Stimulated activated CD8-positive, alpha-beta memory T cell treated with anti-CD3 and anti-CD28 coated beads, Interleukin-12 subunit alpha, Interleukin-12 subunit beta, amount 100 ng/mL, for 24 hours (primary cell): Measurements from ENCODE around the gene MED31.
"Not testable (repeated sequence)": the region's sequence is repeated elsewhere in the genome, so short reads cannot be mapped to it uniquely, and the experiment has no call there.

ENCODE experiments used
- DNase-seq: peaks from one replicate; pipeline ENCODE4 v3.0.0-alpha.2; 2020; ENCODE audit errors: extremely low read depth

Gene MED31

DNA sequence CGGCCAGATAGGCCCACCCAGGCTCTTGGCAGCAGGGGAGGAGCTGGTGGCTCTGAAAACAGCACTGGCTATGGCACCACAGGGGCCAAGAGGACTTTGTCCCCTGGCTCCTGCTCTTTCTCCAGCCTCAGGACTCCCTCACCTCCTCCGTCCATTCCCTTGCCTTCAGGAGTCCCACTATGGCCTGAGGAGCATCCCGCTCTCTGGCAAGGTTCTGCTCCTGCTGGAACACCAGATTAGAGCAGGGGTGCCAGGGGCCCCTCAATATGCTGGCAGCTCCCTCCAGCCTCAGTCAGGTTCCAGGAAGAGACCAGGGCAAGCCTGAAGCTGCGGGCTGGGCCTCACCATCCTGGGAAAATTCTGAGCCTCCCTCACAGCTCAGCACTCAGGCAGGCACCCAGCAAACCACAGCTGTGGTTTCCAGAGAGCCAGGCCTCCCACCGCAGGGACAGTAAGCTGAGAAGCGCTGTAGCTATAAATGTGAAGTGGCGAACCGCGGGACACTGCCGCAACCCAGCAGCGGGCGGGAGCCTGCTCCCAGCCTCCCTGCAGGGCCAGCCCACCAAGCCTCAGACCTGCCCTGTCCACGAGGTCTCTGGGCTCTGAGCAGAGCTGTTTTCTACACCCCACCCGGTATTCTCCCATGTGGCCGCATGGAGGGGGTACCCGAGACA, 25.9 kb upstream of the MED31 start:
- no peak for DNase-seq

DNA sequence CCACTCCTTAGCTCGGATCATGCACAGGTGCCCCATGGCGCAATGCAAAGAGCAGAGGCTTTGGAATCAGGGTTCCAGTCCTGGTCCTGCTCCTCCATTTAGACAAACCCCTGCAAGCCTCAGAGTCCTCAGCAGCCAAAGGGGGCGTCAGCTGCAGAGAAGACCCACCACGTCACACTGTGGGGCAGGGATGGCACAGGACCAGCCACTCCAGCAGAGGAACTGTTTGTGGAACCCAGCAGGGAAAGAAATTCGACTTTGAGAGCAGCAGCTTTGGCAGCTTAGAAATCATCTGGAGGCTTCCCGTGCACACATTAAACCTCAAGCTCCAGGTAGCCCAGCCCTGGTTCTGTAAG, 25.4 kb upstream of the MED31 start:
- no peak for DNase-seq

DNA sequence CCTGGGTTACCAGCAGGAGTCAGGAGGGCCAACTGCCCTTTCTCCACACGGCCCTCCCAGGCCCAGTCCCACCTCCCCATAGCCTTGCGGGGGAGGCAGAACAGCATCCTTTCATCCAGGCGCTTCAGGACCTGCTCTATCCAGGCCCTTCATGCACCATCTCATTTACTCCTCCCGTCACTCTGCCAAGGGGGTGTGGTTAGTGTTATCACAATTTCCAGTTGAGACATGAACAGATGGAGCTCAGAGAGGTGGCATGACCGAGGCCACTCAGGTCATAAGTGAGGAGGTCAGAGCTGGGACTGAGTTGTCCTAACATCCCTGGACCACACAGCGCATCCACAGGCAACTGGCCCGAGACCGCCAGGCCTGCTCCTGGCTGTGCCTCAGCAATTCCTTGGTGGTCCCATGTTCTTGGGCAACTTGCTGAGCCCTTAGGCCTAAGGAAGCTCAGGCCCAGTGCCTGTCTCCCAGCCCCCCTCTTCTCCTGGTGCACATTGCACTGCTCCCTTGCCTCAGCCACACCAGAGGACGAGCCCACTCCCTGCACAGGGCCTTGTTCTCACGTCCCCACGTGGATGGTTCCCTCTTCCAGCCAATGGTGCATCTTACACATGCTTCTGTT, 23.9 kb upstream of the MED31 start:
- DNase-seq = no peak

DNA sequence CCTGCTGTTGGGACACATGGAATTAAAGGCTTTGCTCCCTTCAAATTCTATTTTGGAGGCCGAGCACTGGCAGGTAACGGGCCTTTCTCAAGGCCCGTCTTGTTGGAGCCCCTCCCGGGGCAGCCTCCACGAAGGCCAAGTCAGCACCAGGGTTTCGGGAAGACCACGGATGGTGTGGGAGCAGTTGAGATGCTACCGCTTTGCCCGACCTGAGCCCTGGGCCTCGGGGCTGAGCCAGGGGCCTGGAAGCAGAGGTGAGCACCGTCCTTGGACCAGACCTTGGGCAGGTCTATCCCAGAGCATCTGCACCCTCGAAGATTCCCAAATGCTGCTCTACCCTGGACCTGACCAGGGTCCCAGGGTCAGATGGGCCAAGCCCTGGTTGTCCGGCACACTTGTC, 23.2 kb upstream of the MED31 start:
- DNase-seq = no peak

DNA sequence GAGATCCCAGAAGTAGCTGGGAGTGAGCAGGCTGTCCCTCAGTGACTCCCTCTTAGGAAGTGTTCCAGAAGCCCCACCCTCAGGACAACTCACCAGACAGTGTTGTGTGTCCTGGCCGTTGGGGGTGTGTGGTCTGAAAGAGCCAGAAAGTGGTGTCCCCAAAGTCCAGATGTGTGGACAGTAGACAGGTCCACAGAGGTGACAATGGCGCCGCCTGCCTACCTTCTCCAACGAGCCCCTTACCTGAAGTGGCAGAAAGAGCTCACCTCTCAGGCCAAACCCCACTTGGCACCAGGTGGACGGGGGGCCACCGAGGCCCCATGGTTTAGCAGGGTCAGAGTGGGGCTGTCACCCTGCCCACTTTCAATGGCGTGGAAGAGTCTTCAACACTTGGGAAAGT, 20.0 kb upstream of the MED31 start:
- no peak for DNase-seq

DNA sequence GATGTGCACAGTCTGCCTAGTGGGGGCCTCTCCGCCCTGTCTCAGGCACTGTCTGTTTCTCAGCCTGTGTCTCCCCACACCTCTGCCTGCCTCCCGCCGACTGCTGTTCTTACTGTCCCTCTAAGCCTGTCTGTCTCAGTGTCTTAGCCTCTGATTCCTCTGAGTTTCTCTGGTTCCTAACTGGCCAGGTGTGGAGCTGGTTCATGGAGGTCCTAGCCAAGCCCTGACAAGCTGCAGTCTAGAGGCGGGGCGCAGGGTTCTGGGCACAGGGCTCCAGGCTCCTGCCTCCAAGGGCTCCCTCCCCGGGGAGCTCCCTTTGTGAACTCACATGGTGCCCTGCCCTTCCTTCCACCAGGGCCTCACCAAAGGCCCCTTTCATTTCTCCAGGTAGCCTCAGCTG, 19.6 kb upstream of the MED31 start:
- DNase-seq = no peak

DNA sequence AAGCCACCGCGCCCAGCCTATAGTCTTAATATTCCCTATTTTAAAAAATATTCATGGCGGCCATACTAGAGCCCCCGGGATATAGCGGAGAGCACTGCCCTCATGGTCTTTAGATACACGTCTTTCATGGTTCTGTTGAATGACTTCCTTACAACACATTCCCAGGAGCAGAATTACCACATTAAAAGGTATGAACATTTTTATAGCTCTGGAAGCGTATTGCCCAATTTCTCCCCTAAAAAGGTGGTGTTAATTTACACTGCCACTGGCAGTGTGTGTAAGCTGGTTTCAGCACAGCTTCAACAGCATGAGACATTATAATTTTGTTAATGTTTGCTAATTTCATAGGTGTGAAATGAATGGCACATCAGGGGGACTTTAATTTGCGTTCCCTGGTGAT, 19.2 kb upstream of the MED31 start:
- DNase-seq = no peak

DNA sequence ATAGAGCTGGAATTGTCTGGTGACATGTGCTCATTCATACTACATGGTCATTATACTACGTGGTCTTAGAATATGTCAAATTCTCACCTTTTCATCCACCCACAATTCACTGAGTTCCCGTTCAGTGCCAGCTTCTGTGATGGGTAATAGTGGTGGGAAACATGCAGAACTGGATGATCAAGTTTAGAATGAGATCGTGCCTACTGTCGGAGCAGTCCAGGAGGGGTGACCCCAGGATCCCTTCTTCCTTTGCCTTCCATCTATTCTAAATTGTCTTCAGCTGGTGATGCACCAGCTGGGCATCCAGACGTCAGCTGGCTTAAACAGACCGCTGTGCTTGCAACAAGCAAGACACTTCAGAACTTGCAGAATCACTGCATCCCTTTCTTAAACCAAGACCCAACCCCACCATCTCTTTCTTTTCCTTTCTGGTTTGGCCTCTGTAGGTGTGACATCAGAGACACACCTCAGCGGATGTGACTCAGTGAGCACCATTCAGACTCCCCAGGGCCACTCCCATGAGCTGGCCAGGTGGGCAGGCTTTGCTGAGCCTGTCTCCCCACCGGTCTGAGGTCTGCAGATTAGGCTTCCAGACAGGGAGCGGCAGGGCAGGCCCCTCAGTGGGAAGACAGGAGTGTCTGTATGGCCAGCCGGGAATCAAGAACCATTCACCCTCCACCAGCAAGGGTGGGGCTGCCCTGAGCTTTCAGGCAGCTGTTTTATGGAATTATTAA, 18.2 kb upstream of the MED31 start:
- DNase-seq = no peak

DNA sequence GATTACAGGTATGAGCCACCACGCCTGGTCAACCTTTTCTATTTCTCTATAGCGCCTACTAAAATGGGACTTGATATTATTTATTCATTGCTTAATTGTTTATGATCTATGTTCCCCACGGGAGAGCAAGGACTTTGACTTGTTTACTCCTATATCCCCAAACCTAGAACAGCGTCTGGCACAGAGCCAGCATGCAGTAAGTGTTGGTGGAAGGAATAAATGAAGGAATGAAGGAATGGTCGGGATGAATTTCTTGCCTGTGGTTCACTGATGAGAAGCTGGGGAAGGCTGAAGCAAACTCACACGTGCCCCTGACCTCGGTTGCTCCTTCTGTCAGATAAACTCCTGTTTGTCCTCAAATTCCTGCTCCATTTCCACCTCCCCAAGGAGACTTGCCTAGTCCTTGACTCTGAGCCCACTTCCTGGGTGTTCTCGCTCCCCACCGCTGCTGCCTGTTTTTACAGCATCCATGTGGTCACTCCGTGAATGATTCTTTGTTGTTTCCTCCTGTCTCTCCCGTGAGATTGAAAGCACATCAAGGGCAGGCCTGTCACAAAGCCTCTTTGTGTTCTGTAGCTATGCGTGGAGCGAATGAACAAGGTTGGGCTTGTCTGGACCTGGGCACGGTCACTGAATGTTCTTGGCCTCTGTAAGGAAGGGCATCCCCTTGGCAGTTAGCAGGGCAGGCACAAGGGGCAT, 17.5 kb upstream of the MED31 start:
- DNase-seq = no peak

DNA sequence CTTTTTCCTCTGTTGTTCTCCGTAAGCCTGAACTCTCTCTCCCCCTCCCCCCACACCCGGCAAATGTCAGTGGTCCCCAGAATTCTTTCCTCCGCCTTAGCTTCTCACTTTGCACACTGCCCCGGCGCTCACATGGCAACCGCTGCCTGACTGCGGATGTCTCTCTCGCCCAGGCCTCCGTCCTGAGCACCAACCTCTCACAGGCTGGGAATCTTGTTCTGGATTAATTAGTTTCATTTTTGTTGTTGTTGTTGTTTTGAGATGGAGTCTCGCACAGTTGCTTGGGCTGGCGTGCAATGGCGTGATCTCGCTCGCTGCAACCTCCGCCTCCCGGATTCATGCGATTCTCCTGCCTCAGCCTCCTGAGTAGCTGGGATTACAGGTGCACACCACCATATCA, 16.8 kb upstream of the MED31 start:
- no peak for DNase-seq

DNA sequence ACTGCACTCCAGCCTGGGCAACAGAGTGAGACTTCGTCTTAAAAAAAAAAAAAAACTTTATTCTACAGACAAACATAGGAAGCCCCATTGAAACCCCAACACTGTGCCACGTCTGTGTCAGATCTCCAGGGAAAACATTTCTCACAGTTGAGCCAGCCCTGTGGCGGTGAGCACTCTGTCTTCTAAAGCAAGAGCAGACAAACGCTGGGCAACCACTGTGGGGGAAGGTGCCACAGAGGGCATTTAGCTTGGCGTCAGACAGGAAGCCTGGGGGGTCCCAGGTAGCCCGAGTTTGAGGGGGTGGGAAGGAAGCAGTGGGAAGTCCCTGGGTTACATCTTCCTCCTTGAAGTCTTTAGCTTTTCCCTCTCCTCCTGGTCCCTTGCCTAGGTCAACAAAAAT, 16.1 kb upstream of the MED31 start:
- no peak for DNase-seq

DNA sequence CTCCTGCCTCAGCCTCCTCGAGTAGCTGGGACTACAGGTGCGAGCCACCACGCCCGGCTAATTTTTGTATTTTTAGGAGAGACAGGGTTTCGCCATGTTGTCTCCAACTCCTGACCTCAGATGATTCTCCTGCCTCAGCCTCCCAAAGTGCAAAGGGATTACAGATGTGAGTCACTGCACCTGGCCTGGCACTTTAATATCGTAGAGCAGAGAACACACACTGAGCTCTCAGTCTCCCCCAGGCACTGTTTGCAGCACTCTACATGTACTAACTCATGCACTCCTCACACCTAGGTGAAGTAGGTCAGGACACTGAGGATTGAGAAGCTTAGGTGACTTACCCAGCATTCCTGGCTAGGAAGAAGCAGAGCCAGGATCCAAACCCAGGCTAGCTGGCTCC, 15.2 kb upstream of the MED31 start:
- DNase-seq = no peak

DNA sequence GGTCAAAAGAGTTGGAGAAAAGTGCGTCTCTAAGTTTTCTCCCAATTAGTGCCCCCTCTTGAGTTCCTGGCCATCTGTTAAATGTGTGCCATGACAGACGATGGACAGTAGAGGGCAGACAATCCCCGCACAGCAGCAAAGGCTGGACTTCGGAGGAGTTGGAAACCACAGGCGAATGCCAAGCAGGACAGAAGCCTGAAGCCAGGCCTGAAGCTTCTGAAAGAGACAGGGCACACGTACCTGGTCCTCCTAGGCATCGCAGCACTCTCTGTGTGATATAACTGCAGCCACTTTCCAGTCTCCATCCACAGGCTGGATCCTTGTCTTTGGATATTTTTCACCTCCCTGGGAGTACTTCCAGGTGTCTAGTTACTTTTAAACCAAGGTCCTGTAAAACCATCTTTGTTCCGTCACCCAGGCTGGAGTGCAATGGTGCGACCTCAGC, 14.7 kb upstream of the MED31 start:
- no peak for DNase-seq

DNA sequence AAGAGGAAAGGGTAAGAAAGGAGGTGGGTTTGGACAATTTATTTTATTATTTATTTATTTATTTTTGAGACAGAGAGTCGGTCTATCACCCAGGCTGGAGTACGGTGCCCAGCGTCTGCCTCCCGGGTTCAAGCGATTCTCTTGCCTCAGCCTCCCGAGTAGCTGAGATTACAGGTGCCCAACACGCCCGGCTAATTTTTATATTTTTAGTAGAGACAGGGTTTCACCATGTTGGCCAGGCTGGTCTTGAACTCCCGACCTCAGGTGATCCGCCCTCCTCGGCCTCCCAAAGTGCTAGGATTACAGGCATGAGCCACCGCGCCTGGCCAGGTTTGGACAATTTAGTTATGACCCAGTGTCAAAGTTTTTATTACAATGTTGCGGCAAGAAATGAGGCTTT, 11.8 kb upstream of the MED31 start:
- not testable (repeated sequence) for DNase-seq

DNA sequence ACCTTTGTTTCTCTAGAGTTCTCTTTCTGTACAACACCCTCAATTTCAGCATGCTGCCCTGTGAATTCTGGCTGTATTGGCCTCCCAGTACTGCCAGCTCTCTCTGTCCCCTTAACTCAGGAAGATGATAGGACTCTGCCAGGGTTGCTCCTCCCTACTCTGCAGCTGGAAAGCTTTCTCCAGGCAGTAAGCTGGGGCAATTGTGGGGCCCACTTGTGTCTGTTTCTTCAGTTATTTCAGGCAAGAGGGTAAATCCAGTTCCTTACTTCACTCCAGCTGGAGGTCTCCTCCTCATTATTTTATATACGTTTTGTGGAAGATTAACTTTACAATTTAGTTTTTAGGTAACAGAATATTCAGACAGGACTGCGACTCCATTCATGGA, 10.1 kb upstream of the MED31 start:
- DNase-seq = no peak

DNA sequence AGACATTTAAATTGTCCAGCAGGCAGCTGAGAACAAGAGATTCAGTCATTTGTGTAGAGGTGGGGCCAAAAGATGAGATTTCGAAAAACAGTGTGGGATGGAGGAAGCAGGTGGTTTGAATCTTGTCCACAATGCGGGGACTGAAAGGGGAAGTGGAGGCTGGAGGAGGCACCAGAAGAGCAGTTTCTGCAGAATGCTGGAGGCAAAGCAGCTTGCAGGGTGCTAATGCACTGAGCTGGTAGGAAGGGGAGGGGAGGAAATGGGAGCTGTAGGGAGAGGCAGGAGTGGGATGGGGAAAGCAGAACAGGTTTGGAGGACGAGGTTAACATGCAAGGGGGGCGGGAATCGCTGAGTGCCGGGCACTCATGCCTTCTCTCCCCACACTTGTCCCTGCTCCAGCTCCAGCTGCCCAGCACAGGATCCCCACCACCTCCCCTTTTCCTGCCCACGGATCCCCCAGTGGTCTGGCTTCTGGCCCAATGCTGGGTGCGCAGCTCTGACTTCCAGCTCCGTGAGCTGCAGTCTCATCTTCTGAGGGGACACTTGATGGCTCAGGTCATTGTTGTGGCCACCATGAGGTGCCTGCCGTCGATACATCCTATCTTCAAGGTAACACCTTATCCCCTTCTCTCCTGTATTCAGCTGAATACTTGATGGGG, 9.5 kb upstream of the MED31 start:
- DNase-seq = no peak

DNA sequence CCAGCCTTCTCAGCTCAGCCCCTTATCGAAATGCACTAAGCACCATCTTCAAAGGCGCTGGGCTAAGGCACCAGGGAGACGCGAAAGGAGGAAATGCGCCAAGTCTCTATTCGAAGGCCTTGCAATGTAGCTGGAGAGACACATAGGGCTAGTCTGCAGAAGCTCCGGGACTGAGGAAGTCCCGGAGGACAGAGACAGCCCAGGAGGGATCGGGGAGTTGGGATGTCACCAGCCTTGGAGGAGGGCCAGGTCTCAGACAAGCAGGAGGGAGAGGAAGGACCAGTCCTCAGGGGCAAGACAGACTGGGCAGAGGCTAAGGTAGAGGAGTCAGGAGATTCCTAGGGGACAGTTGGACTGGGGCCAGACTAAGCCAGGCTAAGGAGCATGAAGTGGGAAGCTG, 8.7 kb upstream of the MED31 start:
- DNase-seq = no peak

DNA sequence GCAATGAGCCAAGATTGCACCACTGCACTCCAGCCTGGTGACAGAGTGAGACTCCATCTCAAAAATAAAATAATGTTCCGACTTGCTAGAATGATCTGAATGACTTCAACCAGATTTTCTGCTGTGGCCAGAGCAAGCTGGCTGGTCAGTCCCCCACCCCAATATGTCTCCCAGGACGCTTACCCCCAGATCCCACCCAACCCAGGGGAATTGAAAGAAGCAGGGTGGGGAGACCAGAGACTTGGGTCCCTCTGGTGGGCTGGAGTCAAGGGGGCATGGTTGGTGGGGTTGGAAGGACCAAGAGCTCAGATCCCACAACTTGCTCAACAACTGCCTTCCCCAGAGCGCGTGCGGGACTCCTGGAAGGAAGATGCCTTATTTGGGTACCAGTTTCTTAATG, 7.0 kb upstream of the MED31 start:
- DNase-seq = not testable (repeated sequence)

DNA sequence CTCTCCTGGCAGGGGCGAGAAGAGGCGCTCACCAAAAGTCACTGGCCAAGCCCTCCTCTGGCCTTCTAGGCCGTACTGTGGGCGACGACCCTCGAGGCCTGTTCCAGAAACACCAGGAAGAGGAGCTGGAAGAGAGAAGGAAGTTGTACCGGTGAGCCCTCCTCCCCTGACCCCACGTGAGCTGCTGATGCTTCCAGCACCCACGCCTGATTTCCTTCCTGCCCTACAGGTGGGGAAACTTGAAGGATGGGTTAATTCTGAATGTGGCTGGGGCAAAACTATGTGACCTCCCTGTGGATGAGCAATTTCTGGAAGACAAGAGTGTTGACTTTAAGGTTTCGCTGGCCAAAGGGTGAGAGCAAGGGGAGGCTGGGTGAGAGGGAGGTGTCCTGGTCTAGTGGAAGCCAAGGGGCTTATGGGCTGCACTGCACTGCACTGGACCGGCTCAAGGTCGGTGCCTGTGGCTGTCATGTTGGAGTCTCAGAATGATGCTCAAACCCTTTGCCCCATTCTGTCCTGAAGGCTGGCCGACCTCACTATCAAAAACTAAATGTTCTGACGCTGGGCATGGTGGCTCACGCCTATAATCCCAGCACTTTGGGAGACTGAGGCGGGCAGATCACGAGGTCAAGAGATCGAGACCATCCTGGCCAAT, 6.4 kb upstream of the MED31 start:
- DNase-seq = no peak

DNA sequence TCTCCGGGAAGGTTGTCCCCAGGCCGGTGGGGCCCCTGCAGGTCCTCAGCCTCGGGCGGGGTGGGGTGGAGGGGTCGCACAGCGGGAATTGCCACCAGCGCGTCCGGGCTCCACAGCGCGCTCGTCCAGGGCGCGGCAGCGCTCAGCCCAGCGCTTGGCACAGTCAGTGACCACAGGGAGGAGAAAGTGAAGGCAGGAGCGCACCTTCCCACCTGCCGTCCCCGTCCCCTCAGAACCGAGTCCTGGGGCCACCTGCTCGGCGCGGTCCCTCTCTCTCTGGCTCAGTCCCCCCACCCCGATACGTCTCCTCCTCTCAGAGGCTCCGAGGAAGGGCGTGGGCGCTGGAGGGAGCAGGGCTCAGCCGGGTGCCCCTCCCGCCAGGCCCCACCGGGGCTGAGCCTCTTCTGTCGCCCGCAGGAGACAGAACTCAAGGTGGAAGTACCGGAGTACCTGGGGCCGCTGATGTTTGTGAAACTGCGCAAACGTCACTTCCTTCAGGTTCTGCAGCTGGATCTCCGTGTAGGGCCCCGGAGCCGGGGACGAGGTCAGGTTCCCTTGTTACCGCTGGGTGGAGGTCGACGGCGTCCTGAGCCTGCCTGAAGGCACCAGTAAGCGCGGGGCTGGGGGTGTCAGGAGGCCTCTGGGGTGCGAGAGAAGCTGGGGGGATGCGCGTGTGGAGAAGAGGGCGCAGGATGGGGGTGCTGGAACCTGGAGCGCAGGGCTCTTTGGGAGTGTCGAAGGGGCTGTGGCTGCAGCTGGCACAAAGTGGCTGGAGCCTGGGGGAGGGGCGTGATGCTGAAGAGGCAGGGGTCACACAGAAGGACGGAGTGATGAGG, 5.6 kb upstream of the MED31 start:
- DNase-seq = not testable (repeated sequence)
